HepG2 (cell line): ENCODE measurements around the gene OGFOD3. TPM values are rescaled to one million over a fixed set of nuclear protein-coding genes. Genes with fewer than 3 reads are reported as not detected.

ENCODE experiments used
- AGO1 ChIP-seq: fragments of 200-400 bp; formaldehyde crosslinking; IDR thresholded peaks from 2 replicates; pipeline ENCODE4 v1.6.1; 2017; ENCODE audit warnings: mild to moderate bottlenecking, low read depth, low read length, moderate library complexity; ENCODE audit not compliant: poor library complexity, severe bottlenecking
- BCL6 ChIP-seq: IDR thresholded peaks from 2 replicates; pipeline ENCODE4 v1.6.1; 2016; ENCODE audit warnings: missing genetic modification reagents, missing compliant biosample characterization
- DBP ChIP-seq: sonication (generic); formaldehyde crosslinking; IDR thresholded peaks from 2 replicates; pipeline ENCODE4 v1.4.0; 2020; ENCODE audit warnings: missing genetic modification reagents; ENCODE audit errors: not compliant biosample characterization
- FOXA1 ChIP-seq, 2 experiments: fragments of 450-650 bp in 1 of 2; sonication (generic) in 1 of 2; formaldehyde crosslinking in 1 of 2; IDR thresholded peaks; 2 replicates each; pipeline versions ENCODE4 v1.4.0 to v1.6.1; 2016 to 2020; ENCODE audit warnings: missing genetic modification reagents in 1 of 2
- MXD1 ChIP-seq: sonication (generic); formaldehyde crosslinking; IDR thresholded peaks from 2 replicates; pipeline ENCODE4 v1.4.0; 2020; ENCODE audit warnings: mild to moderate bottlenecking, missing genetic modification reagents
- NFKBIZ ChIP-seq: IDR thresholded peaks from 2 replicates; pipeline ENCODE4 v1.6.1; 2018; ENCODE audit warnings: missing genetic modification reagents, missing compliant biosample characterization
- RARA ChIP-seq: IDR thresholded peaks from 2 replicates; pipeline ENCODE4 v1.6.1; 2016; ENCODE audit warnings: missing genetic modification reagents, missing compliant biosample characterization
- RERE ChIP-seq: IDR thresholded peaks from 2 replicates; pipeline ENCODE4 v1.6.1; 2016; ENCODE audit warnings: low read depth, missing genetic modification reagents, missing compliant biosample characterization
- SIN3A ChIP-seq: IDR thresholded peaks from 2 replicates; pipeline ENCODE4 v1.6.1; 2011; ENCODE audit warnings: low read depth, mild to moderate bottlenecking, control low read depth, low read length, borderline replicate concordance
- STAG1 ChIP-seq: sonication (generic); formaldehyde crosslinking; IDR thresholded peaks from 2 replicates; pipeline ENCODE4 v1.4.0; 2020; ENCODE audit warnings: missing genetic modification reagents
- STAT6 ChIP-seq: sonication (generic); formaldehyde crosslinking; IDR thresholded peaks from 2 replicates; pipeline ENCODE4 v1.4.0; 2020; ENCODE audit warnings: missing genetic modification reagents, mild to moderate bottlenecking, borderline replicate concordance
- UBTF ChIP-seq: sonication (generic); formaldehyde crosslinking; IDR thresholded peaks from 2 replicates; pipeline ENCODE4 v1.4.0; 2020; ENCODE audit warnings: mild to moderate bottlenecking, missing genetic modification reagents
- ZBTB38 ChIP-seq: sonication (generic); formaldehyde crosslinking; IDR thresholded peaks from 2 replicates; pipeline ENCODE4 v1.5.1; 2020; ENCODE audit warnings: mild to moderate bottlenecking, missing genetic modification reagents
- ZBTB7A ChIP-seq: sonication (generic); formaldehyde crosslinking; IDR thresholded peaks from 2 replicates; pipeline ENCODE4 v1.8.0; 2022; ENCODE audit warnings: mild to moderate bottlenecking, missing genetic modification reagents
- ZNF224 ChIP-seq: sonication (generic); formaldehyde crosslinking; IDR thresholded peaks from 2 replicates; pipeline ENCODE4 v1.5.0; 2020; ENCODE audit warnings: mild to moderate bottlenecking, missing genetic modification reagents
- ZNF543 ChIP-seq: sonication (generic); formaldehyde crosslinking; IDR thresholded peaks from 2 replicates; pipeline ENCODE4 v1.4.0; 2020; ENCODE audit warnings: mild to moderate bottlenecking, missing genetic modification reagents
- polyA plus RNA-seq, 8 experiments: library from polyadenylated mRNA; depleted of rRNA in 3 of 8; stranded (reverse) in 7 of 8; unstranded in 1 of 8; fragments of >200 nt; fragmentation: Illumina TruSeq in 4 of 8; extraction: Trizol in 4 of 8; gene quantifications; 2 replicates each; pipeline versions ENCODE4 v1.2.1 to v1.2.3, GENCODE V29; 2011 to 2016; ENCODE audit warnings: low read depth in 4 of 8, missing spikeins in 1 of 8, mixed read lengths in 1 of 8; ENCODE audit not compliant: insufficient read depth in 1 of 8
- total RNA-seq, 5 experiments: library from RNA; depleted of rRNA; stranded (reverse); fragments of >200 nt; fragmentation: Illumina TruSeq; extraction: Trizol; gene quantifications; 2 replicates each; pipeline ENCODE4 v1.2.3, GENCODE V29; 2016; ENCODE audit warnings: low read depth in 1 of 5

Gene OGFOD3
- total and polyA plus RNA-seq, 2 of the 13 experiments (the other 11 are each of a cell fraction or from before 2014, with no cell fraction given), result 40.0 to 42.1 TPM

- TF ChIP-seq ZBTB7A (no peak), FOXA1 (IDR thresholded peaks at IDR 0.05) (no peak), FOXA1 (CRISPR knock-in tag; IDR thresholded peaks at IDR 0.05) (peak; percentile 18; the same call in 1 of the 2 replicates), STAT6 (CRISPR knock-in tag) (no peak), ZBTB38 (CRISPR knock-in tag) (peak; percentile 93), RARA (CRISPR knock-in tag) (peak; percentile 57), STAG1 (CRISPR knock-in tag) (peak; percentile 75), NFKBIZ (CRISPR knock-in tag) (peak; percentile 58; the same call in 1 of the 2 replicates), DBP (CRISPR knock-in tag) (peak; percentile 40), SIN3A (peak; percentile 87; the same call in 1 of the 2 replicates), ZNF224 (CRISPR knock-in tag) (no peak), RERE (no peak), MXD1 (CRISPR knock-in tag) (peak; percentile 78; the same call in 1 of the 2 replicates), ZNF543 (CRISPR knock-in tag) (0 out of 2 replicates have a peak, but pooled peaks have one; percentile 9), BCL6 (CRISPR knock-in tag) (peak; percentile 56; the same call in 1 of the 2 replicates), AGO1 (peak; percentile 78), UBTF (CRISPR knock-in tag) (peak; percentile 56; the same call in 1 of the 2 replicates)
Measured at GRCh38 chr17:82388223-82388921, 30.0 kb downstream of the OGFOD3 start (continued).
